Astrocyte (in vitro differentiated cells and primary cell): ENCODE measurements around the gene STK17A. TPM values are rescaled to one million over a fixed set of nuclear protein-coding genes. Genes with fewer than 3 reads are reported as not detected.
A peak's percentile ranks its signal among the peaks of the same experiment; 100 is the strongest.

Experiments used
- DNase-seq: peaks from one replicate; pipeline ENCODE4 v3.0.0-alpha.2; 2010; ENCODE audit warnings: low read depth
- FAIRE-seq: peaks from 2 replicates; lab custom pipeline; 2011; peaks lifted over from hg19 to GRCh38; lab: Jason Lieb, UNC
- H2AFZ ChIP-seq: 2 replicates; pipeline ENCODE4 v1.6.0; 2012; ENCODE audit warnings: low read depth, low read length, inconsistent platforms
- H3K27ac ChIP-seq: 2 replicates; pipeline ENCODE4 v1.5.1; 2011; ENCODE audit warnings: low read depth, low read length, inconsistent platforms
- H3K27me3 ChIP-seq: 2 replicates; pipeline ENCODE4 v1.6.0; 2011; ENCODE audit warnings: low read length, inconsistent platforms; ENCODE audit not compliant: insufficient read depth
- H3K36me3 ChIP-seq: 2 replicates; pipeline ENCODE4 v1.5.1; 2011; ENCODE audit warnings: low read length, inconsistent platforms; ENCODE audit not compliant: insufficient read depth
- H3K4me1 ChIP-seq: 2 replicates; pipeline ENCODE4 v1.5.1; 2011; ENCODE audit warnings: low read length, inconsistent platforms; ENCODE audit not compliant: insufficient read depth
- H3K4me2 ChIP-seq: 2 replicates; pipeline ENCODE4 v1.6.0; 2012; ENCODE audit warnings: low read length, inconsistent platforms
- H3K4me3 ChIP-seq: 2 replicates; pipeline ENCODE4 v1.5.1; 2011; ENCODE audit warnings: low read depth, mild to moderate bottlenecking, low read length, inconsistent platforms; ENCODE audit not compliant: insufficient read depth
- H3K79me2 ChIP-seq: 2 replicates; pipeline ENCODE4 v1.6.0; 2012; ENCODE audit warnings: mild to moderate bottlenecking, low read length, inconsistent platforms; ENCODE audit not compliant: insufficient read depth
- H3K9ac ChIP-seq: 2 replicates; pipeline ENCODE4 v1.6.0; 2012; ENCODE audit warnings: mild to moderate bottlenecking, low read length, inconsistent platforms
- H3K9me3 ChIP-seq: 2 replicates; pipeline ENCODE4 v1.5.1; 2012; ENCODE audit warnings: low read depth, mild to moderate bottlenecking, low read length, inconsistent platforms; ENCODE audit not compliant: insufficient read depth
- H4K20me1 ChIP-seq: 2 replicates; pipeline ENCODE4 v1.6.0; 2012; ENCODE audit warnings: low read length, inconsistent platforms; ENCODE audit not compliant: insufficient read depth
- H3K27ac Mint-ChIP-seq: one replicate; pipeline ENCODE4 v1.8.0; 2021; ENCODE audit warnings: mild to moderate bottlenecking, mixed read lengths; ENCODE audit not compliant: unreplicated experiment
- H3K27me3 Mint-ChIP-seq: one replicate; pipeline ENCODE4 v1.8.0; 2021; ENCODE audit warnings: low read depth, mixed read lengths; ENCODE audit not compliant: unreplicated experiment
- H3K36me3 Mint-ChIP-seq: one replicate; pipeline ENCODE4 v1.8.0; 2021; ENCODE audit warnings: low read depth, mixed read lengths; ENCODE audit not compliant: unreplicated experiment
- H3K4me1 Mint-ChIP-seq: one replicate; pipeline ENCODE4 v1.8.0; 2021; ENCODE audit warnings: low read depth, mixed read lengths; ENCODE audit not compliant: unreplicated experiment
- H3K4me3 Mint-ChIP-seq: one replicate; pipeline ENCODE4 v1.8.0; 2021; ENCODE audit warnings: mild to moderate bottlenecking, moderate library complexity, mixed read lengths; ENCODE audit not compliant: unreplicated experiment
- H3K9me3 Mint-ChIP-seq: one replicate; pipeline ENCODE4 v1.8.0; 2021; ENCODE audit warnings: mild to moderate bottlenecking, mixed read lengths; ENCODE audit not compliant: unreplicated experiment
- EZH2 ChIP-seq: IDR thresholded peaks from 2 replicates; pipeline ENCODE4 v1.6.1; 2012; ENCODE audit warnings: mild to moderate bottlenecking, low read length, inconsistent platforms; ENCODE audit not compliant: insufficient read depth
- total RNA-seq: library from RNA; stranded (reverse); gene quantifications from 2 replicates; pipeline ENCODE4 v1.2.1, GENCODE V29; 2021
- TF ChIP-seq, protein P1 (sequence below): IDR thresholded peaks from 2 replicates; pipeline ENCODE4 v1.5.1; 2011; ENCODE audit warnings: low read depth, mild to moderate bottlenecking, inconsistent platforms, low read length, moderate library complexity; ENCODE audit not compliant: insufficient read depth

Gene STK17A
- total RNA-seq, 1 donor from 2014 or later: 38.4 TPM

DNA sequence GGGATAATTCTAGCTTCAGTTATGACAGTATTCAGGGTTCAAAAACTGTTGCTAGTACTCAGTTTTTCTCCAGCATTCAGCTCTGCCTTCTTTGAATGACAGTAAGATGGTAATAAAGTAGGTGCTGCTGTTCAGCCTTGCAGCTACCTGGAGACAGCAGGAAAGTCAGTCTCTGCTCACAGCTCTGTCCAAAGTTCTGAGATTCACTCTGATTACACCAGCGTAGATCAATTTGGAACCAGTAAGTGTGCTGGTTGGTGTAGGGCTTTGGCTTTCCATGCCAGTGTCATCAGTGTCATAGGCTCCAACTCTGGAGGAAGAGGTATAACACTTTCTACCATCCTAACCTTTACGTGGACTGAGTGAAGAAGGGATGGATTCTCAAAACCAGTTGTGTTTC is 26.2 kb downstream of the STK17A start:
- Mint-ChIP-seq H3K27ac (no peak overlapping the region), H3K4me3 (no peak overlapping the region), H3K27me3 (no peaks in the 10 kb centered on the region), H3K4me1 (peaks cover 14% of the 10 kb centered on the region), H3K9me3 (no peaks in the 10 kb centered on the region), H3K36me3 (peaks cover 17% of the 10 kb centered on the region)
- Histone ChIP-seq H3K79me2 (peaks cover 89% of the 10 kb centered on the region), H3K27me3 (no peaks in the 10 kb centered on the region), H3K27ac (no peak overlapping the region), H3K9me3 (no peaks in the 10 kb centered on the region), H3K4me2 (no peak overlapping the region), H3K4me3 (no peak overlapping the region), H3K36me3 (peaks cover 28% of the 10 kb centered on the region), H4K20me1 (peaks cover 72% of the 10 kb centered on the region), H3K9ac (no peak overlapping the region), H2AFZ (no peak overlapping the region), H3K4me1 (peaks cover 20% of the 10 kb centered on the region)
- TF ChIP-seq, protein P1, sequence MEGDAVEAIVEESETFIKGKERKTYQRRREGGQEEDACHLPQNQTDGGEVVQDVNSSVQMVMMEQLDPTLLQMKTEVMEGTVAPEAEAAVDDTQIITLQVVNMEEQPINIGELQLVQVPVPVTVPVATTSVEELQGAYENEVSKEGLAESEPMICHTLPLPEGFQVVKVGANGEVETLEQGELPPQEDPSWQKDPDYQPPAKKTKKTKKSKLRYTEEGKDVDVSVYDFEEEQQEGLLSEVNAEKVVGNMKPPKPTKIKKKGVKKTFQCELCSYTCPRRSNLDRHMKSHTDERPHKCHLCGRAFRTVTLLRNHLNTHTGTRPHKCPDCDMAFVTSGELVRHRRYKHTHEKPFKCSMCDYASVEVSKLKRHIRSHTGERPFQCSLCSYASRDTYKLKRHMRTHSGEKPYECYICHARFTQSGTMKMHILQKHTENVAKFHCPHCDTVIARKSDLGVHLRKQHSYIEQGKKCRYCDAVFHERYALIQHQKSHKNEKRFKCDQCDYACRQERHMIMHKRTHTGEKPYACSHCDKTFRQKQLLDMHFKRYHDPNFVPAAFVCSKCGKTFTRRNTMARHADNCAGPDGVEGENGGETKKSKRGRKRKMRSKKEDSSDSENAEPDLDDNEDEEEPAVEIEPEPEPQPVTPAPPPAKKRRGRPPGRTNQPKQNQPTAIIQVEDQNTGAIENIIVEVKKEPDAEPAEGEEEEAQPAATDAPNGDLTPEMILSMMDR: no peak
- TF ChIP-seq EZH2: no peak
- DNase-seq (no peak), FAIRE-seq (no peak)

- peaks cover 66% of the 10 kb centered on the region for H4K20me1 ChIP-seq
- peak; percentile 39 for DNase-seq
Observed at GRCh38 chr7:43612128-43612527, 29.2 kb downstream of the STK17A start.

More at GRCh38 chr7:43612128-43612527, 29.2 kb downstream of the STK17A start:
- no peak overlapping the region for H3K27ac Mint-ChIP-seq
- H3K9me3 Mint-ChIP-seq: no peaks in the 10 kb centered on the region
- H3K4me3 Mint-ChIP-seq: no peak overlapping the region
- Histone ChIP-seq H3K9me3 (no peaks in the 10 kb centered on the region), H2AFZ (no peak overlapping the region), H3K79me2 (peaks cover 87% of the 10 kb centered on the region), H3K36me3 (peaks cover 38% of the 10 kb centered on the region), H3K27ac (peak overlapping the region; percentile 51), H3K4me1 (peaks cover 20% of the 10 kb centered on the region), H3K4me2 (peak overlapping the region; percentile 68), H3K27me3 (no peaks in the 10 kb centered on the region), H3K9ac (peak overlapping the region; percentile 1), H3K4me3 (no peak overlapping the region)
- H3K4me1 Mint-ChIP-seq: peaks cover 14% of the 10 kb centered on the region
- no peak for TF ChIP-seq EZH2
- TF ChIP-seq, protein P1: no peak
- H3K27me3 Mint-ChIP-seq: no peaks in the 10 kb centered on the region
- peaks cover 22% of the 10 kb centered on the region for H3K36me3 Mint-ChIP-seq
- no peak for FAIRE-seq
